Activated CD4-positive, alpha-beta T cell treated with anti-CD3 and anti-CD28 coated beads, Interleukin-10, Interleukin-2, amounts not matched to agents 100 ng/mL and 50 ng/mL, durations not matched to agents 16 hours and 8 hours (primary cell): ENCODE data around the gene NDUFA6.
"Not testable (repeated sequence)": the region's sequence is repeated elsewhere in the genome, so short reads cannot be mapped to it uniquely, and the experiment has no call there.

Source experiments
- DNase-seq: peaks from one replicate; pipeline ENCODE4 v3.0.0-alpha.2; 2020

NDUFA6 gene

GRCh38 chr22:42090596-42091454 lies at the start of gene NDUFA6:
Gene NDUFA6, minus strand, starts transcription at chr22:42090772. Its CDS starts 28 bp downstream, at chr22:42090744.
- DNase-seq: peak; percentile 100

GRCh38 chr22:42140153-42140552 lies 49.6 kb upstream of the NDUFA6 start:
- DNase-seq: not testable (repeated sequence)

GRCh38 chr22:42139508-42139907 lies 48.9 kb upstream of the NDUFA6 start:
- not testable (repeated sequence) for DNase-seq

- DNase-seq: no peak
Observed at GRCh38 chr22:42138972-42139371, 48.4 kb upstream of the NDUFA6 start.

GRCh38 chr22:42138122-42138770 lies 47.7 kb upstream of the NDUFA6 start:
- no peak for DNase-seq

GRCh38 chr22:42135688-42136087 lies 45.1 kb upstream of the NDUFA6 start:
- not testable (repeated sequence) for DNase-seq

GRCh38 chr22:42134100-42135020 lies 43.8 kb upstream of the NDUFA6 start:
- DNase-seq: no peak

- DNase-seq: no peak
Observed at GRCh38 chr22:42132457-42132856, 41.9 kb upstream of the NDUFA6 start.

- no peak for DNase-seq
Observed at GRCh38 chr22:42131562-42131961, 41.0 kb upstream of the NDUFA6 start.

- not testable (repeated sequence) for DNase-seq
Observed at GRCh38 chr22:42130639-42131431, 40.3 kb upstream of the NDUFA6 start, which contains the start of gene CYP2D6. Gene CYP2D6, minus strand, starts transcription at chr22:42130810. Its CDS starts 19 bp downstream, at chr22:42130791.

- not testable (repeated sequence) for DNase-seq
Observed at GRCh38 chr22:42130182-42130581, 39.6 kb upstream of the NDUFA6 start.

- not testable (repeated sequence) for DNase-seq
Observed at GRCh38 chr22:42128776-42129694, 38.5 kb upstream of the NDUFA6 start.

GRCh38 chr22:42128007-42128406 lies 37.4 kb upstream of the NDUFA6 start:
- DNase-seq: not testable (repeated sequence)

GRCh38 chr22:42127606-42128005 lies 37.0 kb upstream of the NDUFA6 start:
- DNase-seq: no peak

GRCh38 chr22:42123529-42123928 lies 33.0 kb upstream of the NDUFA6 start:
- not testable (repeated sequence) for DNase-seq

GRCh38 chr22:42120231-42121021 lies 29.9 kb upstream of the NDUFA6 start:
- DNase-seq: peak; percentile 72

- DNase-seq: peak; percentile 16
Observed at GRCh38 chr22:42116848-42117424, 26.4 kb upstream of the NDUFA6 start.

- DNase-seq: not testable (repeated sequence)
Observed at GRCh38 chr22:42115420-42115830, 24.9 kb upstream of the NDUFA6 start.

- DNase-seq: peak; percentile 24
Observed at GRCh38 chr22:42114721-42115120, 24.1 kb upstream of the NDUFA6 start.
